Keratinocyte (primary cell): Measurements from ENCODE around the gene SEC11A.

Source experiments
- CTCF ChIP-seq, 3 experiments: IDR thresholded peaks in 1 of 3; conservative IDR thresholded peaks in 1 of 3; optimal IDR thresholded peaks in 1 of 3; 2 replicates in 2 of 3; 3 replicates in 1 of 3; pipeline versions ENCODE3 to v1.5.1; 2011; ENCODE audit warnings: low read length in 3 of 3, mild to moderate bottlenecking in 3 of 3, moderate library complexity in 2 of 3, control low read depth in 1 of 3, inconsistent platforms in 1 of 3; ENCODE audit not compliant: insufficient read depth in 2 of 3; ENCODE audit errors: extremely low read depth in 1 of 3
- EZH2 ChIP-seq: IDR thresholded peaks from one replicate; pipeline ENCODE4 v1.6.1; 2012; ENCODE audit warnings: inconsistent platforms, mild to moderate bottlenecking, low read length, moderate library complexity

DNA sequence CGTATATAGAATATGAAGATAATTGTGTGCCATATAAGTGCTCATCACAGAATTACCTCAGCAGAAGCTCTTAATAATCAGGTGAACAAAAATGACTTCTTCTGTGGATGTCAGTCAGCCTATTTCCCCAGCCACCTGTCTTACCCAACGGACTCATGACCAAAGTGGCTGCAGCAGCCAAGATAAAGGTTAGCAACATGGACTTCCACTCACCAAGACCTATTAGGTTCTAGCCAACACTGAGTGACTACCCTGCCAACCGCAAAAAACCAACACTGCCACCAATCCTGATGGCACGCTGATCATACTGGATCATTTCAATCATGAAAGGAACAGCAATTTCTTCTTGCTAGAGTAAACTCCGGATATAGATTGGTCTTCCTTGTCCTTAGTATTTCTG, 12.1 kb downstream of the SEC11A start:
- TF ChIP-seq EZH2 = no peak
- TF ChIP-seq CTCF (optimal IDR thresholded peaks at IDR 0.05 in 1 of 3, IDR thresholded peaks at IDR 0.05 in 1 of 3, conservative IDR thresholded peaks at IDR 0.05 in 1 of 3; ENCODE audit: extremely low read depth in 1 of 3, insufficient read depth in 2 of 3, low read length in 3 of 3) = no peak
